RWPE2 (cell line): ENCODE results near the gene S1PR1.

Experiments used
- ATAC-seq: fragments of 200-7000 bp; cut with Tn5 transposase; 3 replicates; pipeline ENCODE4 v1.9.1; 2021; ENCODE audit warnings: low read depth
- DNase-seq: peaks from one replicate; pipeline ENCODE4 v3.0.0-alpha.2; 2020; ENCODE audit warnings: low spot score
- H3K27ac ChIP-seq: fragments of 450-650 bp; 2 replicates; pipeline ENCODE4 v1.5.1; 2017; ENCODE audit warnings: mild to moderate bottlenecking; ENCODE audit not compliant: poor library complexity, severe bottlenecking
- H3K27me3 ChIP-seq: fragments of 250-450 bp; sonication (Bioruptor Pico); 2 replicates; pipeline ENCODE4 v1.5.1; 2021; ENCODE audit warnings: mild to moderate bottlenecking, moderate library complexity; ENCODE audit not compliant: insufficient read depth, poor library complexity, severe bottlenecking
- H3K36me3 ChIP-seq: fragments of 250-450 bp; sonication (Bioruptor Pico); 2 replicates; pipeline ENCODE4 v1.5.1; 2020; ENCODE audit warnings: low read depth, mild to moderate bottlenecking, moderate library complexity
- H3K4me1 ChIP-seq: fragments of 250-450 bp; sonication (Bioruptor Pico); 2 replicates; pipeline ENCODE4 v1.5.1; 2021; ENCODE audit warnings: mild to moderate bottlenecking, moderate library complexity; ENCODE audit not compliant: insufficient read depth, poor library complexity, severe bottlenecking
- H3K4me3 ChIP-seq: fragments of 250-450 bp; sonication (Bioruptor Pico); 2 replicates; pipeline ENCODE4 v1.5.1; 2021; ENCODE audit warnings: mild to moderate bottlenecking, moderate library complexity; ENCODE audit not compliant: severe bottlenecking
- H3K9me3 ChIP-seq: fragments of 250-450 bp; sonication (Bioruptor Pico); 2 replicates; pipeline ENCODE4 v1.5.1; 2021; ENCODE audit warnings: mild to moderate bottlenecking, moderate library complexity; ENCODE audit not compliant: severe bottlenecking
- CTCF ChIP-seq: fragments of 450-650 bp; IDR thresholded peaks from one replicate; pipeline ENCODE4 v1.5.1; 2017; ENCODE audit warnings: mild to moderate bottlenecking, moderate library complexity; ENCODE audit not compliant: poor library complexity, severe bottlenecking

The S1PR1 gene

GRCh38 chr1:101276818-101277217 lies 40.0 kb downstream of the S1PR1 start:
- Histone ChIP-seq H3K4me3 (no peak overlapping the region), H3K9me3 (no peaks in the 10 kb centered on the region), H3K27me3 (no peaks in the 10 kb centered on the region), H3K36me3 (no peaks in the 10 kb centered on the region), H3K27ac (no peak overlapping the region), H3K4me1 (no peaks in the 10 kb centered on the region)
- ATAC-seq: no peak
- no peak for DNase-seq
- TF ChIP-seq CTCF: no peak

GRCh38 chr1:101278238-101278637 lies 41.4 kb downstream of the S1PR1 start:
- DNase-seq: no peak
- no peak for ATAC-seq
- no peak for TF ChIP-seq CTCF
- H3K4me1 ChIP-seq: no peaks in the 10 kb centered on the region
- H3K36me3 ChIP-seq: no peaks in the 10 kb centered on the region
- H3K4me3 ChIP-seq: no peak overlapping the region
- no peaks in the 10 kb centered on the region for H3K27me3 ChIP-seq
- H3K9me3 ChIP-seq: no peaks in the 10 kb centered on the region
- H3K27ac ChIP-seq: no peak overlapping the region

GRCh38 chr1:101278845-101279244 lies 42.0 kb downstream of the S1PR1 start:
- no peak for TF ChIP-seq CTCF
- Histone ChIP-seq H3K4me1 (no peaks in the 10 kb centered on the region), H3K4me3 (no peak overlapping the region), H3K36me3 (no peaks in the 10 kb centered on the region), H3K9me3 (no peaks in the 10 kb centered on the region), H3K27ac (no peak overlapping the region), H3K27me3 (no peaks in the 10 kb centered on the region)
- no peak for ATAC-seq
- no peak for DNase-seq

- Histone ChIP-seq H3K9me3 (no peaks in the 10 kb centered on the region), H3K4me3 (no peak overlapping the region), H3K36me3 (no peaks in the 10 kb centered on the region), H3K27me3 (no peaks in the 10 kb centered on the region), H3K4me1 (no peaks in the 10 kb centered on the region), H3K27ac (no peak overlapping the region)
- no peak for TF ChIP-seq CTCF
- ATAC-seq (no peak), DNase-seq (no peak)
These were observed 43.3 kb downstream of the S1PR1 start for GRCh38 chr1:101280049-101280592.

GRCh38 chr1:101280942-101281654 lies 44.3 kb downstream of the S1PR1 start:
- no peaks in the 10 kb centered on the region for H3K27me3 ChIP-seq
- no peak overlapping the region for H3K27ac ChIP-seq
- DNase-seq (no peak), ATAC-seq (no peak)
- H3K4me3 ChIP-seq: no peak overlapping the region
- no peak for TF ChIP-seq CTCF
- H3K4me1 ChIP-seq: no peaks in the 10 kb centered on the region
- no peaks in the 10 kb centered on the region for H3K9me3 ChIP-seq
- H3K36me3 ChIP-seq: no peaks in the 10 kb centered on the region
